ENCODE measurements around the gene EHD2.
"Not testable (repeated sequence)": the region's sequence is repeated elsewhere in the genome, so short reads cannot be mapped to it uniquely, and the experiment has no call there.

Gene EHD2

DNA sequence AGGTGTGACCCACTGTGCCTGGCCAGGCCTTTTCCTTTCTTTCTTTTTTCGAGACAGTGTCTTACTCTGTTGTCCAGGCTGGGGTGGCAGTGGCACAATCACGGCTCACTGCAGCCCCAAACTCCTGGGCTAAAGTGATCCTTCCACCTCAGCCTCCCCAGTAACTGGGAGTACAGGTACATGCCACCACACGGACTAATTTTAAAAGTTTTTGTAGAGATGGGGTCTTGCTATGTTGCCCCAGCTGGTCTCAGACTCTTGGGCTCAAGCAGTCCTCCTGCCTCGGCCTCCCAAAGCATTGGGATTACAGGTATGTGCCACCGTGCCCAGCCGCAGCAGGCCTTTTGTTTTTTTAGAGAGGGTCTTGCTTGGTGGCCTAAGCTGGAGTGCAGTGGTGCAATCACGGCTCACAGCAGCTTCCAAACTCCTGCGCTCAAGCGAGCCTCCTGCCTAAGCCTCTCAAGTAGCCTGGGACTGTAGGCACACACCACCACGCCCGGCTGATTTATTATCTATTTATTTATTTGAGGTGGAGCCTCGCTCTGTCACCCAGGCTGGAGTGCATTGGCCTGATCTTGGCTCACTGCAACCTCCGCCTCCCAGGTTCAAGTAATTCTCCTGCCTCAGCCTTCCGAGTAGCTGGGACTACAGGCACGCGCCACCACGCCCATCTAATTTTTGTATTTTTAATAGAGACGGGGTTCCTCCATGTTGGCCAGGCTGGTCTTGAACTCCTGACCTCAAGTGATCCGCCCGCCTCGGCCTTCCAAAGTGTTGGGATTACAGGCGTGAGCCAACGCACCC is 64.2 kb downstream of the EHD2 start:
- not testable (repeated sequence) for DNase-seq

DNA sequence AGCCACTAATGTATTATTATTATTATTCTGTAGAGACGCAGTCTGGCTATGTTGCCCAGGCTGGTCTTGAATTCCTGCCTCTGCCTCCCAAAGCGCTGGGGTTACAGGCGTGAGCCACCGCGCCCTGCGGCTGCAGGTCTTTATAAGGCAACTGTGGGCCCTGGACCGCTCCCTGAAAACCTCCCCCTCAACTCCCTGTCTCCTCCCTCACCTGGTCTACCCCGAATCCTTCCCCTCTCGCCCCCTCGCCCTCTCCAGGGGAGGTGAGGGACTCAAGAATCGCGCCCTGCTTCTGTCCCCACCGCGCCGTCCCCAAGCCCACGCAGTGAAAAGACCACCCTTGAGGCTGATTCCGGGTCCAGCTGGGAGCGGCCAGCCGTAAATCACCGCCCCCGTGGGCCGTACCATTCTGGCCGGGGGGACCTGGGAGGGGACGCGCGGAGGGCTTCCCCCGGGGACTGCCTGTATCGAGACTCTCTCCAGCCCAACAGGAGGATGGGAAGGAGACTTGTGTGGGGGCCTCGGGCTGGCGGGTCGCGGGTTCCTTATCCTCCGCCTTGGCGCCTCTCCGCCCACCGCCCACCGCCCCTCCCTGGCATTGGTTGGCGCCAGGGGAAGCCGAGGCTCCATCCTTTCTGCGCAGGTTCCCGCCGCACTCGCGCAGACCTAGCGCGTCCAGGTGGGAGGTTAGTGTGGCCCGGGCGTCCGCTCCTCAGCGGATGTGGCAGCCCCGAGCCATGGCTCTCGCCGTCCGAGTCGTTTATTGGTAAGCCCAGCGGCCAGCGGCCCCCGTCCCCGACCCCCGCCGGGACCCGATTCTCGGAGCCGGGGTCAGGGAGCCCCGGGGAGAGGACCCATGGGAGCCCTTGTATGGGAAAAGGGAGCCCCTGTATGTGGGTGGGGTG is 65.1 kb downstream of the EHD2 start, which contains the start of gene SELENOW:
SELENOW (plus strand) TSS at position 655 of the 905 bp plus-strand sequence; CDS start at position 738, 83 bp downstream.
- DNase-seq, result peak; percentile 81

DNA sequence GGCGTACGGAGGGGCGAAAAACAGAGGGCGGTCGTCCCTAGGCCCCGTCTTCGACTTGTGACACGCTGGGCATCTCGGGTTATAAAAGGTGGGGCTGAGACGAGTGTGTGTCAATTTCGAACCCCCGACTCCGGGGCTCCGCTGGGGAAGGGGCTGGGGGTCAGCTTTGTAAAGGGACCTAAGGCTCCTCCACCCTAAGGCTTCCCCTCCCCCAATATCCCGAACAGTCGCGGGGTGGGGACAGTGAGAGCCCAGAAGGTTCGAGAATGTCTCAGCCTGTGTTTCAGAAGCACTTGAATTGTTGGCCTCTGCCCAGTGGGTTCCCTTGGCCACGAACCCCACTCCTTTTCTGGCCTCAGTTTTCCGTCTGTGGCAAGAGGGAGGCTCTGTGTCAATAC is 65.7 kb downstream of the EHD2 start:
- no peak for DNase-seq

DNA sequence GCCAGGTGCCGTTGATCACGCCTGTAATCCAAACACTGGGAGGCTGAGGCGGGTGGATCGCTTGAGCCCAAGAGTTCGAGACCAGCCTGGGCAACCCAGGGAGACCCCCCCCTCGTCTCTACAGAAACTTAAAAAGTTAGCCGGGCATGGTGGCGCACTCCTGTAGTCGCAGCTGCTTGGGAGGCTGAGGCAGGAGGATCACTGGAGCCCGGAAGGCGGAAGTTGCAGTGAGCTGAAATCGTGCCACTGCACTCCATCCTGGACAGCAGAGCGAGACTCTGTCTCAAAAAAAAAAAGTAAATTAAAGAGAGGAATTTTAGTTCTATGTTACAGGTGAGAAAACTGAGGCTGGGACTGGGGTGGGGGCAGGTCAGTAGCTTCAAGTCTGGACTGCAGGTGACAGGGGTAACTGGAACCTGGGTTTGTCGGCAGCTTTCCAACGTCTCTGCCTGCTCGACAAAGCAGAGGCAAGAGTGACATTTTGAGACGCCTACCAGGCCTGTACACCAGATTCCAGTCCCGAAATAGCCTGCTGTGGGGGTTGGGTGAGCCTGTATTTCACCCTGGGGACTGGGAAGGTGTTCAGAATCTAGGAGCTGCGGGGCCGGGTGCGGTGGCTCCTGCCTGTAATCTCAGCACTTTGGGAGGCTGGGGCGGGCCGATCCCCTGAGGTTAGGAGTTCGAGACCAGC is 66.4 kb downstream of the EHD2 start:
- DNase-seq, result no peak

DNA sequence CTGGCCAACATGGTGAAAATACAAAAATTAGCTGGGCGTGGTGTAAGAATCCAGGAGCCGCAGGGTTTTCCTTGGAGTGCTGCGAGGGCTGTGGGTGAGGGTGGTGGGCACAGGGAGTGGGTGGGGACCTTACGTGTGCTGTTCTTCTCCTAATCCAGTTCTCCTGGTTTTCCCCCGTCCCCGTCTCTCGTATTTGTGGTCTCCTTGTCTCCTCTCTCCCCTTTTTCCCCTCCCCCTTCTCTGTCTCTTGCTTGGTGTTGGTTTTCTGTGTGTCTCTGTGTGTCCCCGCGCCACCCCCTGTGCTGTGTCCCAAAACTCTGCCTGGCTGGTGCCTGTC is 67.0 kb downstream of the EHD2 start:
- DNase-seq, result no peak

DNA sequence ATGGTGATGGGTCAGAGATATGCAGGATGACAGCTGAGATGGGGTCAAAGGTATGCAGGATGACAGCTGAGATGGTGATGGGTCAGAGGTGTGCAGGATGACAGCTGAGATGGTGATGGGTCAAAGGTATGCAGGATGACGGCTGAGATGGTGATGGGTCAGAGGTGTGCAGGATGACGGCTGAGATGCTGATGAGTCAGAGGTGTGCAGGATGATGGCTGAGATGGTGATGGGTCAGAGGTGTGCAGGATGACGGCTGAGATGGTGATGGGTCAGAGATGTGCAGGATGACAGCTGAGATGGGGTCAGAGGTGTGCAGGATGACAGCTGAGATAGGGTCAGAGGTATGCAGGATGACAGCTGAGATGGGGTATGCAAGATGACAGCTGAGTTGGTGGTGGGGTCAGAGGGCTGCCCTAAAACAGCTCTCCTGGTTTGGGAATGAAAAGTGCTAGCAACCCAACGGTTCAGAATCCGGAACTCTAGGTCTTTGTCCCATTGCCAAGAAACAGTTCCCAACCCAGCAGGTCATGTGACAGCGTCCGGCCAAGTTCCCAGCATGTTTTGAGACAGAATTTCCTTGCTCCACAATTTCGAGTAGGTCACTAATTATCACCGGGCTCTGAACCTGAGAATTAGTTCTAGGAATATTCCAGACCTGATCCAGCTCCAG is 68.5 kb downstream of the EHD2 start:
- DNase-seq, result no peak

DNA sequence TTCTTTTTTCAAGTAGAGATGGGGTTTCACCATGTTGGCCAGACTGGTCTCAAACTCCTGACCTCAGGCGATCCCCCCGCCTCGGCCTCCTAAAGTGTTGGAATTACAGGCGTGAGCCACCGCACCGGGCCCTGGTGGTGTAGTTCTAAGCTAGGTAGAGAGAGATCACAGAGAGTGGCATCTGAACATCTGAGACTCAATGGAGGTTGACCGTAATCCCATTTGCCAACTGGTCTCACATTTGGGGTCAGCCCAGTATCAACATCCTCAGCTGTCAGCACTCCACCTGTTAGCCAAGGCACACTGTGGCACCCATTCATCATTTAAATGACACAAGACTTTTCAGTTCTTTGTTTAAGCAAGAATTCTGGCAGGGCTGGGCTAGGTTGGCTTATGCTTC is 73.3 kb downstream of the EHD2 start:
- DNase-seq, result no peak

DNA sequence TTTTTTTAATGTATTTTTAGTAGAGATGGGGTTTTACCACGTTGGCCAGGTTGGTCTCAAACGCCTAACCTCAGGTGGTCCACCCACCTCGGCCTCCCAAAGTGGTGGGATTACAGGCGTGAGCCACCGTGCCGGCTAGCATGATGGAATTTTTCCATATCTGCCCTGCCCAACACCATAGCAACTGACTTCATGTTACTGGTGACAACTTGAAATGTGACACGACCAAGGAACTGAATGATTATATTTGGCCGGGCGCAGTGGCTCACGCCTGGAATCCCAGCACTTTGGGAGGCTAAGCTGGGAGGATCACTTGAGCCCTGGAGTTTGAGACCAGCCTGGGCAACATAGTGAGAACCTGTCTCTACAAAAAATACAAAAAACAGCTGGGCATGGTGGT is 74.1 kb downstream of the EHD2 start:
- DNase-seq, result not testable (repeated sequence)

DNA sequence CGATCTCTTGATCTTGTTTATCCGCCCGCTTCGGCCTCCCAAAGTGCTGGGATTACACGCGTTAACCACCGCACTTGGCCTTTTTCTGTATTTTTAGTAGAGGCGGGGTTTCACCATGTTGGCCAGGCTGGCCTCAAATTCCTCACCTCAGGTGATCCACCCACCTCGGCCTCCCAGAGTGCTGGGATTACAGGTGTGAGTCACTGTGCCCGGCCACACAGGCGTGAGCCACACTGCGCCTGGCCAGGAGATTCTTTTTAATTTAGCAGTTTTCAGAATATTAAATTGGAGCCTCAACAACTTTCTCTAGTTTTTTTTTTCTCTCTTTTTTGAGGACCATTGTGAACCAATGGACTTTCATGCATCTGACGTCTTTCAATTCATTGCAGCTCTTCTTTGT is 76.6 kb downstream of the EHD2 start:
- not testable (repeated sequence) for DNase-seq

DNA sequence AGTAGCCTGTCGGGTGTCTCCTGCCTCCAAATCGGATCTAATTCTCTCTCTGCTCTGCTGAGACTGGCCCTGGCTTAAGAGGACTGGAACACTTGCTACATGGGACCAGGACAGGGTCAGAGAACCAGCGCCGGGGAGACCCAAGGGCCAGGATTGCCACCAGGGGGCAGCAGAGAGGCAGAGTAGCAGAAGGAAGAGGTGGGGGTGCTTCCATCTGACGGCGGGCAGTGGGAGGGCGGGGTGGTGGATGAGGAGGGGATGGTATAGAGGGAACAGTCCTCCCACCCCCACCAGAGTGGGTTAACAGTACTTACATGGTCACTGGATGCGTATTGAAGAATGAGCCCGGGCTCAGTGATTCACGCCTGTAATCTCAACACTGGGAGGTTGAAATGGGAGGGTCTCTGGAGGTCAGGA is 77.2 kb downstream of the EHD2 start:
- DNase-seq, result peak; percentile 40

DNA sequence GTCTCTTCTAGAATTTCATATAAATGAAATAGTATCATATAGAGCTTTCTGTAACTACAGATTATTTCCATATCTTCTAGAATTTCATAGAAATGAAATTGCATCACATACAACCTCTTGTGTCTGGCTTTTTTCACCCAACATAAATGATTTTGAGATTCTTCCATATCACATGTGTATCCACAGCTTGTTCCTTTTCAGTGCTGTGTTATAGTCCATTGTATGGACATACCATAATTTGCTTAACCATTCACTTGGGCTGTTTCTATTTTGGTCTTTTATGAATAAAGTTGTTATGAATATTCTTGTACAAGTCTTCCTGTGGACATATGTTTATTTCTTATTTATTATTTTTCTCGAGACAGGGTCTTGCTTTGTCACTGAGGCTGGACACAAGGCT is 79.4 kb downstream of the EHD2 start:
- no peak for DNase-seq
